Kidney (tissue), 14 donors: ENCODE measurements around the gene RPTOR. TPM values are rescaled to one million over a fixed set of nuclear protein-coding genes. Genes with fewer than 3 reads are reported as not detected.

ENCODE experiments used
- DNase-seq, 5 donors: peaks; one replicate each; pipeline ENCODE4 v3.0.0-alpha.2; 2013 to 2020
- FAIRE-seq: peaks from 2 replicates; lab custom pipeline; 2012; peaks lifted over from hg19 to GRCh38; lab: Jason Lieb, UNC
- H3K27ac ChIP-seq, 2 donors: one replicate each; pipeline ENCODE4 v1.7.0; 2013; ENCODE audit warnings: low read depth in 2 of 2, low read length in 2 of 2, inconsistent platforms in 1 of 2
- H3K27me3 ChIP-seq: one replicate; pipeline ENCODE4 v1.7.1; 2013; ENCODE audit warnings: low read length, inconsistent platforms; ENCODE audit not compliant: control insufficient read depth, insufficient read depth
- H3K36me3 ChIP-seq, 3 donors: one replicate each; pipeline versions ENCODE4 v1.7.0 to v1.7.1; 2013; ENCODE audit warnings: low read length in 3 of 3, control low read depth in 1 of 3, inconsistent platforms in 1 of 3; ENCODE audit not compliant: insufficient read depth in 3 of 3, control insufficient read depth in 2 of 3
- H3K4me1 ChIP-seq, 3 donors: one replicate each; pipeline versions ENCODE4 v1.7.0 to v1.7.1; 2013; ENCODE audit warnings: low read length in 3 of 3, inconsistent platforms in 1 of 3, low read depth in 1 of 3; ENCODE audit not compliant: control insufficient read depth in 2 of 3, insufficient read depth in 2 of 3
- H3K4me3 ChIP-seq, 3 donors: one replicate each; pipeline versions ENCODE4 v1.7.0 to v1.8.1; 2013; ENCODE audit warnings: low read length in 3 of 3, control low read depth in 1 of 3, inconsistent platforms in 1 of 3
- H3K9ac ChIP-seq, 3 donors: one replicate each; pipeline versions ENCODE4 v1.7.0 to v1.7.1; 2013; ENCODE audit warnings: low read length in 3 of 3, control low read depth in 1 of 3, inconsistent platforms in 1 of 3
- H3K9me3 ChIP-seq, 3 donors: one replicate each; pipeline versions ENCODE4 v1.7.0 to v1.7.1; 2013; ENCODE audit warnings: low read length in 3 of 3, control low read depth in 1 of 3, inconsistent platforms in 1 of 3; ENCODE audit not compliant: control insufficient read depth in 2 of 3, insufficient read depth in 1 of 3
- intact Hi-C: fragments of 100-400 bp; cut with DNase I; formaldehyde crosslinking; loops from one replicate; pipeline ENCODE4 v1.11.1; 2022
- polyA plus RNA-seq: library from polyadenylated mRNA; stranded (reverse); fragments of 350-450 nt; fragmentation: Illumina TruSeq; extraction: RNeasy Lipid Tissue Mini Kit (QIAGEN cat#74804); gene quantifications from one replicate; pipeline ENCODE4 v1.2.3, GENCODE V29; 2014; ENCODE audit warnings: low read depth, low replicate concordance; ENCODE audit not compliant: insufficient read depth
- total RNA-seq: library from RNA; stranded (reverse); fragmentation: NEBNext Ultra II Directional; extraction: Animal tissue kit (Norgen Biotek cat#: 25700); gene quantifications from one replicate; pipeline ENCODE4 v1.2.1, GENCODE V29; 2021
- TF ChIP-seq, protein P1 (sequence below): IDR thresholded peaks from 3 replicates; pipeline ENCODE4 v1.5.1; 2012; ENCODE audit warnings: mild to moderate bottlenecking, moderate library complexity, borderline replicate concordance; ENCODE audit not compliant: insufficient read depth; ENCODE audit errors: extremely low read depth
- donor health status: control.
- donor health status: control.
- donor health status: control.
- donor health status: control.
- donor health status: control.
- donor health status: DM: yes; HTN: yes; CAD: no.
- donor health status: Normal renal cell carcinoma (clear cell type).

Gene RPTOR
- total and polyA plus RNA-seq, 2 donors from 2014 or later = 5.5 to 37.6 TPM

DNA sequence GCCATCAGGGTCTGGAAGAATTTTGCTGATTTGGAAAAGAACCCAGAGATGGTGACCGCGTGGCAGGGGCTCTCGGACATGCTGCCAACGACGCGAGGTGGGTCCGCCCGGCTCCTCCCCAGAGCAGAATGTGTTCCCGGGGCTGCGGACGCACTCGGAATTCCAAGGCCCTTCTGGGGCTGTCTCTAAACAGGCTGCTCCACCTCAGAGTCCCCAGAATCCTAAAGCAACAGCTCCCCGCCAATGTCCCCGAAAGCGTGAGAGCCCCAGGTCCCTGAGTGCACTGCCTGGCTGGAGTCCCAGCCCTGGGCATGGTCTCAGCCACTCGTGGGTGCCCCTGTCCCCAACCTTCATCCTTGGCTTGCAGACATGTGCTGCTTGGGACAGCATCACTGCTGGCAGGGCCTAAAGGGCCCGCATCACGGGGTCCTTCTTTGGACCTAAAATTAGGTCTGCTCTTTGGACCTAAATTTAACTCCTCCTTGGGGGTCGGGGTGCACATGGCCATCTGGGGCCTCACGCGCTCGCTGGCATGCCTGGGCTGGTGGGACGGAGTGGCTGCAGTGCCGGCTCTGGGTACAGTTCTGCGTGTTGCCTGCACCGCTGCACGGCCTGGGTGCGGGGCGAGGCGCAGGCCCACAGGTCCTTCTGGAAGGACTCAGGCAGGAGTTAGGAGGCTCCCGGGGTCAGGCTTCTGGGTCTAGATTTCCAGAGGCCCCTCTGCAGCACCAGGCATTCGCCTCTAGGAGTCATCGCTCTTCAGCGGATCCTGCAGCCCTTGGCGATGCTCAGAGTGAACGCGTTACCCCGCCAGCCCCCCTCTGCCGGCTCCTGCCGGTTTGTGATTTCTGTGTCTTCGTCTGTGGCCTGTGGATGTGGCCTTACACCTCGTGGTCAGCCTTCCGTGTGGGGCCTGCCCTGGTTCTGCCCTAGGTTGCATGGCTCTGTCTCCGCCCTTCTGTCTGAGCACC lies 405.1 kb downstream of the RPTOR start:
- no peak overlapping the region for H3K27ac ChIP-seq
- TF ChIP-seq, protein P1, sequence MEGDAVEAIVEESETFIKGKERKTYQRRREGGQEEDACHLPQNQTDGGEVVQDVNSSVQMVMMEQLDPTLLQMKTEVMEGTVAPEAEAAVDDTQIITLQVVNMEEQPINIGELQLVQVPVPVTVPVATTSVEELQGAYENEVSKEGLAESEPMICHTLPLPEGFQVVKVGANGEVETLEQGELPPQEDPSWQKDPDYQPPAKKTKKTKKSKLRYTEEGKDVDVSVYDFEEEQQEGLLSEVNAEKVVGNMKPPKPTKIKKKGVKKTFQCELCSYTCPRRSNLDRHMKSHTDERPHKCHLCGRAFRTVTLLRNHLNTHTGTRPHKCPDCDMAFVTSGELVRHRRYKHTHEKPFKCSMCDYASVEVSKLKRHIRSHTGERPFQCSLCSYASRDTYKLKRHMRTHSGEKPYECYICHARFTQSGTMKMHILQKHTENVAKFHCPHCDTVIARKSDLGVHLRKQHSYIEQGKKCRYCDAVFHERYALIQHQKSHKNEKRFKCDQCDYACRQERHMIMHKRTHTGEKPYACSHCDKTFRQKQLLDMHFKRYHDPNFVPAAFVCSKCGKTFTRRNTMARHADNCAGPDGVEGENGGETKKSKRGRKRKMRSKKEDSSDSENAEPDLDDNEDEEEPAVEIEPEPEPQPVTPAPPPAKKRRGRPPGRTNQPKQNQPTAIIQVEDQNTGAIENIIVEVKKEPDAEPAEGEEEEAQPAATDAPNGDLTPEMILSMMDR = no peak
- H3K27me3 ChIP-seq = no peaks in the 10 kb centered on the region
- H3K4me1 ChIP-seq = no peaks in the 10 kb centered on the region
- peaks cover 0 to 18% (median 6%) of the 10 kb centered on the region in 3 donors for H3K36me3 ChIP-seq
- H3K9ac ChIP-seq = no peak overlapping the region
- no peak for FAIRE-seq
- peak in 2 of 5 donors; percentile 34 to 66 for DNase-seq
- intact Hi-C loops = no loop called here
- no peaks in the 10 kb centered on the region for H3K9me3 ChIP-seq
- H3K4me3 ChIP-seq = no peak overlapping the region

DNA sequence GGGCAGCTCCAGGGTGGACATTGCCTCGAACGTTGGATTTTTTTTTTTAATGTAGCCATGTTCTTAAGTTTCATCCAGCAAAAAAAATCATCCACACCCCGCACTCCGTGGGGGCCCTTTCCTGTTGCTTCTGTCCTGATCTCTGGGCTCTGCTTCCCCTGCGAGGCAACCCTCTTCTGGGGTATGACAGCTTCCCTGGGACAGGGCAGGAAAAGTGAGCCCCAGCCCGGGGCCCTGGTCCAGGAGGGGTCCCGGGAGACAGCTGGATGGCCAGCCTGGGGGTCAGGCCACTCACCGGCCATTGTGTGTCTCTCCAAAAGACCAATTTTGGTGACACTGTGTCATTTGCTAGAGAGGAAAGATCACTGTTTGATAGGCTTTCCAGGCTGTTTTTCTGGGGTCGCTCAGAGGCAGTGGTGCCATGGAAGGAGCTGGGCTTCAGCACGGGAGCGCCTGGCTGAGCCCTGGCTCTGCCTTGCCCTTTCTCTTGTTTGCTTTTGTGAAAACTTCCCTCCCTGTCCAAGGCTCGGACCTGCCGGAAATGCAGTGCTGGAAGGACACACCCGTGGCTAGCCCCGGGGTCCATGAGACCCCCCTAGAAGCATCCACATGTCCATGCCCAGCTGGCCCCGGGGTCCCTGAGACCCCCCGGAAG lies 406.0 kb downstream of the RPTOR start:
- H3K9me3 ChIP-seq = no peaks in the 10 kb centered on the region
- TF ChIP-seq, protein P1 = no peak
- DNase-seq = peak in 1 of 5 donors; percentile 48
- no peaks in the 10 kb centered on the region for H3K27me3 ChIP-seq
- FAIRE-seq = no peak
- H3K4me1 ChIP-seq = no peaks in the 10 kb centered on the region
- no peak overlapping the region for H3K27ac ChIP-seq
- H3K36me3 ChIP-seq = peaks cover 0 to 18% (median 5%) of the 10 kb centered on the region in 3 donors
- intact Hi-C loops = no loop called here
- H3K9ac ChIP-seq = no peak overlapping the region
- H3K4me3 ChIP-seq = no peak overlapping the region

DNA sequence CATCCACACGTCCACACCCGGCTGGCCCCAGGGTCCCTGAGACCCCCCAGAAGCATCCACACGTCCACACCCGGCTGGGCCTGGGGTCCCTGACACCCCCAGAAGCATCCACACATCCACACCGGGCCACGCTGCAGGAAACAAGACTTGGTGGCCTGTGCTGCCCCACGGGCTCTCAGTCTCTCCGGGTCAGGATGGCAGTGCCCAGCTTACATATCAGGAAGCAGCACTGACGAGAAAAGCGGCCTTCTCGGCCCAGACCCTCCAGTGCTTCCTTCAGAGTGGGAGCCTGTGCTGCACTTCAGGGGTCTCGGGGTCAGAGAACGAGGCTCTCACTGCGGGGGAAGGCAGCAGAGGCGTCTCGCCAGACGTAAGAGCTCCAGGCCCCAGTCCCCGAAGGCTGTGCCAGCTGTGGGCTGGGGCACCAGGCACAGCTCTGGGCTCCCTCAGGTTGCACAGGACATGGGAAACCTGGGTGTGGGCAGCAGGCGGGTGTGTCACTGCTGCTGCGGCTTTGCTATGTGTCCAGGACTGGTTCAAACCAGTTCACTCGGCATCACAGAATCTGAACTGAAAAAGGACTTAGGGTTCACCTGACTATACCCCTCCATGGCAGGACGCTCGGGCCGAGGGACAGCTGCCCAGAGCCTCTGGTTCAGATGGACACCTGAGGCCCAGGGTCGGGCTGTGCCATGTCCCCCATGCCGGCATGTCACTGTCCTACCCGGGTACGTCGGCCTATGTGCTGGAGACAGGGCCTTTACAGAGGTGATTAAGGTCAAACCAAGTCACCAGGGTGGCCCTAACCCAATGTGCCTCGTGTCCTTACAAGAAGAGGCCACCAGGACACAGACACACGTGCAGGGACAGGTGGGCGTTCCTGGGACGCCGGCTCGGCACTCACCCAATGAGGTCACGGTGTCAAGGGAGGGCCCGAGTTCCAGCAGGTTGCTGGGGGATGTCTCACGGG lies 406.8 kb downstream of the RPTOR start:
- Histone ChIP-seq H3K9ac (no peak overlapping the region), H3K36me3 (peaks cover 0 to 10% (median 3%) of the 10 kb centered on the region in 3 donors), H3K4me1 (no peaks in the 10 kb centered on the region), H3K4me3 (no peak overlapping the region), H3K27me3 (no peaks in the 10 kb centered on the region), H3K9me3 (no peaks in the 10 kb centered on the region), H3K27ac (no peak overlapping the region)
- peak in 2 of 5 donors; percentile 36 to 62 for DNase-seq
- TF ChIP-seq, protein P1 = no peak
- no peak for FAIRE-seq
- intact Hi-C loops = no loop called here
